GM19193 (cell line): ENCODE measurements around the gene NFKBIB.
A peak's percentile ranks its signal among the peaks of the same experiment; 100 is the strongest.

ENCODE experiments used
- POLR2A ChIP-seq: IDR thresholded peaks from 4 replicates; pipeline ENCODE4 v1.6.1; 2011; ENCODE audit not compliant: insufficient read depth, insufficient read length; ENCODE audit errors: extremely low read depth

NFKBIB gene

DNA sequence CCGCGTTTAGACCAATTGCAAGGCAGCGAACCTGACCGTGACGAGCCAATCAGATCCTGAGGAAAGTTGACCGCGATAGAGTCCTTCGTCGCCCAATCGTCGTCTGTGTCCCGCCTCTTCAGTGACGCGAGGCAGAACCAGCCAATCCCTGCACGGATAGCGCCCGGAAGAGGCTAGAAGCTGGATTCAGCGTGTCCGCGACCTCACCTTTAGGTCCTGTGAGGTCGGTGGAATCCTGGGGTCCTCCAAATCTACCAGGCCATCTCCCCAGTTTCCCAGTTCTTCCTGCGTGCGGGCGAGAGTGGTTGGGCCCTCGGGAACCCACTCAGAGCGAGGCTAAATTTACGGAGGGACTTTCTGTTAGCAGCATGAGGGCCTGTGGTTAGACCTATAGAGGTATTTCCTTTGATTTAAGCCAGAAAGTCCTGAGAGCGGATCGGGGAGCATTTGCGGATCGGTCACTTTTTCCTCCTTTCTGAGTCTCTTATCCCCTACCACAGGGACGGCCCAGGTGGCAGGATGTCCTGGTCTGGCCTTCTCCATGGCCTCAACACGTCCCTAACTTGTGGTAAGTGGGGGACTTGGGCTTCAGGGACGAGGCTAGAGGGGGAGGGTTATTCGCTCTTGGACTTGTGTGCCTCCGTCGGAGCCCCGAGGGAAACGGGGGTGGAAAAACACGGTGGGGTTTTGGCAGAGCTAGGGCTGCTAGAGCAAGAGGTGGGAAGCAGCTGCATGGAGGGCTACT lies 31.2 kb downstream of the NFKBIB start, which contains the start of gene MRPS12:
TSS of gene MRPS12 (plus strand) at position 169 of the 745 bp plus-strand sequence. CDS start at position 520, 351 bp downstream.
- TF ChIP-seq POLR2A = peak; percentile 93

DNA sequence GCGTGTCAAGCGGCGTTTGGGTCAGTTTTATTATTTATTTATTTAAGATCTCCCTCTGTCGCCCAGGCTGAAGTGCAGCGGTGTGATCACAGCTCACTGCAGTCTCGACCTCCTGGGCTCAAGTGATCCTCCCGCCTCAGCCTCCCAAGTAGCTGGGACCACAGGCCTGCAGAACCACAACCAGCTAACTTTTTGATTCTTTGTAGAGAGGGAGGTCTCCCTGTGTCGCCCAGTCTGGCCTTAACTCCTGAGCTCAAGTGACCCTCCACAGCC lies 31.7 kb downstream of the NFKBIB start:
- no peak for TF ChIP-seq POLR2A

DNA sequence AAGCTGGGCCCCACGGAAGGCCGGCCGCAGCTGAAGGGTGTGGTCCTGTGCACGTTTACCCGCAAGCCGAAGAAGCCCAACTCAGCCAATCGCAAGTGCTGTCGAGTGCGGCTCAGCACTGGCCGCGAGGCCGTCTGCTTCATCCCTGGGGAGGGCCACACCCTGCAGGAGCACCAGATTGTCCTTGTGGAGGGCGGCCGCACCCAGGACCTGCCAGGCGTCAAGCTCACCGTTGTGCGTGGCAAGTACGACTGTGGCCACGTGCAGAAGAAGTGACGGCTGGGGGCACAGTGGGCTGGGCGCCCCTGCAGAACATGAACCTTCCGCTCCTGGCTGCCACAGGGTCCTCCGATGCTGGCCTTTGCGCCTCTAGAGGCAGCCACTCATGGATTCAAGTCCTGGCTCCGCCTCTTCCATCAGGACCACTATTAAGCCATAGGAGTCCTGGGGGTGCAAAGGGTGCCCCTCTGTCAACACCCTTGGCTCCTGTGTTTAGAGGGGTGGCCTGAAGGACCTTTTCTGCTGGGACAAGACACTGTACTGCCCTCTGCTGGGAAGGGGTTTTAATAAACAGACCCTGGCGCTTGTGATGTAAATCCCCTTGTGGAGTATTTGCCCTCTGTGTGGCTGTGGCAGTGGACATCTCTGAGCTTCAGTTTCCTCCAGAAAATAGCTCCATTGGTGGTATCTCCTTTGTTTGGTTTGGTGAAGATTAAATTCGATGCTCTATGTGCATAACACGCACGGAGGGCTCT lies 32.8 kb downstream of the NFKBIB start:
- TF ChIP-seq POLR2A = no peak

DNA sequence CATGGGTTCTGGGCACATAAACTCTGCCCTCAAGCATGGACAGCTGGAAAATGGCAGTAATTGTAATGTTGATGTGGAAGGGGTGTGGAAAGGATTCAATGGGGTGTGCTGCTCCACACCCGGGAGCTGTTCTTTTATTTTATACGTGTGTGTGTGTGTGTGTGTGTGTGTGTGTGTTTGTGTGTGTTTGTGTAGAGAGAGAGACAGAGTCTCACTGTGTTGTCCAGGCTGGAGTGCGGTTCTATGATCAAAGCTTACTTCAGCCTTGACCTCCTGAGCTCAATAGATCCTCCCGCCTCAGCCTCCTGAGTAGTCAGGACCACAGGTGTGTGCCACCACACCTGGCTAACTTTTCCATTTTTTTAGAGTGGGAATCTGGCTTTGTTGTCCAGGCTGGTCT lies 33.8 kb downstream of the NFKBIB start:
- no peak for TF ChIP-seq POLR2A

DNA sequence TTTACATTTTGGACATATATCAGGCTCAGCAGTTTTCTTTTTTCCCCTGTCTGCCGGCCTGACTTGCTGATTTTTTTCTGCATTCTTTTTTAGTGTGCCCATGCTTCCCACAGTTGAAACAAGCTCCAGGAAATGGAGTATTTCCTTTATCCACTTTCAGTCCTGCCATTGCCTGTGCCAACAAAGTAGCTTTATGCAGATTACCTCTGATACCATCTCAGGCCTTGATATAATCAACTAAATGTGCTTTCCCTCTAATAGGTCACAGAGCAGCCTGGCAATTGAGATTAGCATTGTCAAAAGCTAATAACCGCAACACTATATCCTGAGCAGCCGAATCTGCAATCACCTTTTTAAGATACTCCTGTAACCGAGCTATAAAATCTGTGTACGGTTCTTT lies 40.2 kb downstream of the NFKBIB start:
- no peak for TF ChIP-seq POLR2A

DNA sequence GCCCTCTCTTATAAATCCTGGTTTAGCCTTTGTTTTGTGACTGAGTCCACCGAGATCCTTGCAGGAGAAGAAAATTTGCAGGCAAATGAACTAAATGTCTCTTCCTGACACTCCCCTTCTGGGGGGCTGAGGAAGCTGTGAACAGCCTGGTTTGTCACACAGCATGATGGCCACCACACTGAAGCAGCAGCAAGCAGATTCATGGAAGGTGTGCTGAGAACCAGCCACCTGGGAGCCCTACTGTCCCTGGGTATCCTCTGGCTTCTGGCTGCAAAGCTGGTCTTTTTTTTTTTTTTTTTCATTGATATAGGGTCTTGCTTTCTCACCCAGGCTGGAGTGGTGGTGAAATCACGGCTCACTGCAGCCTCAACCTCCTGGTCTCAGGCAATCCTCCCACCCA lies 42.2 kb downstream of the NFKBIB start:
- no peak for TF ChIP-seq POLR2A

DNA sequence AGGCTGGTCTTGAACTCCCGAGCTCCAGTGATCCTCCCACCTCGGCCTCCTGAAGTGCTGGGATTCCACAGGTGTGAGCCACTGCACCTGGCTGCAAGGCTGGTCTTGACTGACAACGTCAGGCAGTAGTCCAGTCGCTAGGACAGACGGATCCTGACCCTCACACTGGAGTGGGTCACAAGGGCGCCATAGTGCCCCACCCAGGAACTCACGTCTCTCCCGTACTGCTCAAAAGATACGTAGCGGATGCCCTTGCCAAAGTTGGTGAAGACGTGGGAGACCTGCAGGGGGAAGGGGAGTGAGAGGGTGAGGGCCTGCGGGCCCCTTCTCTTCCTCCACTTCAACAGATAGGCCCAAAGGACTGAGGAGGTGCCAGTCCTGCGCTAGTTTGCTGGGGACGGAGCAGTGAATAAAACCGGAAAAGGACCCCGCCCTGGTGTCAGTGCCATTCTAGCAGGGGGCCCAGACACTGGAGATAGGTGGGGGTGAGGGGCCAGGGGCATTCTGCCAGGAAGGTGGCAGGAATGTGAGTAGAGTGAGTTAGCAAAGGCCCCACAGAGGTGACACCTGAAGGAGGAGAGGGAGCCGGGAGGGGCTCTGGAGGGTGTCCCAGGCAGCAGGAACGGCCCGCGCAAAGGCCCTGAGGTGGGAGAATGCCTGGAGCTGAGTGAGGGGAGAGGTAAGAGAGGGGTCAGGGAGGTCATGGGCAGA lies 42.9 kb downstream of the NFKBIB start:
- TF ChIP-seq POLR2A = no peak

DNA sequence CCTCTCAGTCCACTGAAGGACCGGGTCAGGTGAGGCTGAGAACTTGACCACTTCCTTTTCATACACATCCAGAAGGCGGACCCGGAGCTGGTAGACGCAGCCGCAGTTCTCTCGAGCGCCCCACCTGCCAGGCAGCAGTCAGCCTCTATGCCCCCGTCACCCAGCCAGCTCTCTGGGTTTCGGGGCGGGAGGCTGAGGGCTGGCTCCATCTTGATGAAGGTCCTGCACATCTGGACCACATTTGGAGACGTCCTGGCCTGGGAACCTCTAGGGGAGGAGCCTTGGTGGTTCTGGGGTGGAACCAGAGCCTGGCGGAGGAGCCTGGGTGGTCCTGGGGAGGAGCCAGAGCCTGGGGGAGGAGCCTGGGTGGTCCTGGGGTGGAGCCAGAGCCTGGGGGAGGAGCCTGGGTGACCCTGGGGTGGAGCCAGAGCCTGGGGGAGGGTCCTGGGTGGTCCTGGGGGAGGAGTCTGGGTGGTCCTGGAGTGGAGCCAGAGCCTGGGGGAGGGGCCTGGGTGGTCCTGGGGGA lies 45.3 kb downstream of the NFKBIB start:
- no peak for TF ChIP-seq POLR2A

DNA sequence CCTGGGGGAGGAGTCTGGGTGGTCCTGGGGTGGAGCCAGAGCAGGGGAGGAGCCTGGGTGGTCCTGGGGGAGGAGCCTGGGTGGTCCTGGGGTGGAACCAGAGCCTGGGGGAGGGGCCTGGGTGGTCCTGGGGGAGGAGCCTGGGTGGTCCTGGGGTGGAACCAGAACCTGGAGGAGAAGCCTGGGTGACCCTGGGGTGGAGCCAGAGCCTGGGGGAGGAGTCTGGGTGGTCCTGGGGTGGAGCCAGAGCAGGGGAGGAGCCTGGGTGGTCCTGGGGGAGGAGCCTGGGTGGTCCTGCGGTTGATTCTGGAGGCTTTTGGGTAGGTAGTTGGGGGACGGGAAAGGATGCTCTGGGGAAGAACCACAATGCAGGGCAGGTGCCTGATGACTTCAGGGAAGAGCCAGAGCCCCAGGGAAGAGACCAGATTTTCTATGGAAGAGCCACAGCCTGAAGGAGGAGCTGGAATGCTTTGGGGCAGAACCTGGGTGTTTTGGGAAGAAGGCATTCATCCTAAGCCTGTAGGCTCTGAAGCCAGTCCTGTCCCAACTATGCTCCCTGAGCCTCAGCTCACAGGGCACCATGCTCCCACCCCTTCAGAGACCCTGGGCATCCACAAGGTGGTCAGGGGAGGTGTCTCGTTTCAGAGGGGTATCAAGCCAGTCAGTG lies 45.9 kb downstream of the NFKBIB start:
- no peak for TF ChIP-seq POLR2A

DNA sequence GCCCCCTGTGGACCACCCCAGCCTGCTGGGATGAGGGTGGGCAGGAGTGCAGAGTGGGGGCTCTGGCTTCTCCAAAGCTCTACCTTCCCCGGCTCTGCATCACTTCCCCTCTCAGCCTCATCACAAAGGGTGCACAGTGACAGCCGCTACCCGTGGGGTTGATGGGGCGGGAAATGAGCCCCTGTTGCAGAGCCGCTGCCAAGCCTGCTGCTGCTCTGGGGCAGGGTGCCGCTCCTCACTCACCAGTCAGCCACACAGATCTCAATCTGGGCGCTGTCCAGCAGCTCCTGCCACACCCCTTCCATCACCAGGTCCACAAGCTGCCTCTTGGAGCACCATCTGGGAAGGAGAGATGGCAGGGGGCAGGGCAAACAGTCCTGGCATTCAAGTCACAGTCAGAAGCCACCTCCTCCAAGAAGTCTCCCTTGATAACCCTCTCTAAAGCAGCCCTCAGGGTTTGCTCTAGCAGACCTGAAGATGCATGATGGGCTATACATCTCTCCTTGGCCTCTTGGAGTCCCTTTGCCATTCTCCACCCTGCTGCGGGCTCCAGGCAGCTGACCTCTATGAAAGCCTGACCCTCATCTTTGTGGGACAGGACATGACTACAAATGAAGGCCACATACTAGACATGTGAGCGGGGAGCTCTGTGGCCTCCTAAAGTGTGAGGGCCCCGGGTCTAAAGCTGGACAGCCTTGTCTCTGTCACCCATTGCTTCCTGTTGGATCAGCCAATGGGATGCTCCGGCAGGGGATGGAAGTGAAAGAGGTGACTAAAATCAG lies 46.7 kb downstream of the NFKBIB start:
- no peak for TF ChIP-seq POLR2A

DNA sequence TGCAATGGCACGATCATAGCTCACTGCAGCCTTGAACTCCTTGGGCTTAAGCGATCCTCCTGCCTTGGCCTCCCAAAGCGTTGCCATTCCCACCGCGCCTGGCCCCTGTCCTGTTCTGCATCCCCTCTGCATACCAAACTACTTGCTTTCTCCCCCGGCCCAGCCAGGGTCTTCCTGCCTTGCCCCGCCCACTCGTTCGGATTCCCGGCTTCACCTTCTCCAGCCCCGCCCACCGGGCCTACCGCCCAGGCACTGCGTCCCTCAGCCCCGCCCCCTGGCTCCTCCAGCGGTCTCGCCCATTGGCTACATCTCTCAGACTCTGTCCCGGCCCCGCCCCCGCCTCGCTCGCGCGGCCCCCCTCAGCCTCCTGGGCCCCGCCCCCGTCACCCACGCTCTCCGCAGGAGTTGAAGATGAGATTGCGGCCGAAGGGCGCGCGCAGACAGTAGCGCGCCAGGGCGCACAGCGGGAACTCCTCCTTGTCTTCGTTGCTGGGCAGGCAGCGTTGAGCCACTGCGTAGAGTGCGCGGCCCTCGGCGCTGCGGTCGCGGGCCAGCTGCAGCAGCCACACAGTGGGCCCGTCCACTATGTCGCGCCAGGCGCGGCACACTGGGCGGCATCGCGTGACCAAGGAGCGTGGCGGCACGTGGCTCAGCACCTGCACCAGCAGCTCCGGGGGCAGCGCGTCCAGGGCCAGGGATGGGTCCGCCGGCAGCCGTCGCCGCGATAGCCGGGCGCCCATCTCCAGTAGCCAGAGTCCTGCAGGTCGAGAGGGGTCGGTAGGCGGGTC lies 50.0 kb downstream of the NFKBIB start:
- no peak for TF ChIP-seq POLR2A

DNA sequence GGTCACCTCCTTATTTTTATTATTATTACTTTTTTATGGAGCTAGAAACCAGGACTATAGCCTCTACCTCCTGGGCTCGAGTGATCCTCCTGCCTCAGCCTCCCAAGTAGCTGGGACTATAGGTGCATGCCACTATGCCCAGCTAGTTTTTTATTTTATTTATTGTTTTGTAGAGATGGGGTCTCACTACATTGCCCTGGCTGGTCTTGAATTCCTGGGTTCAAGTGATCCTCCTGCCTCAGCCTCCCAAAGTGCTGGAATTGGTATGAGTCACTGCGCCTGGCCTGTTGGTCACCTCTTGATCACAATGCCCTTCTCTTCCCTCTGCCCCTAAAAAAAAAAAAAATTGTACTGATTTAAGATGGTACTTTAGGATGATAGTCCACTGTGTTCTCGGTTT lies 51.4 kb downstream of the NFKBIB start:
- TF ChIP-seq POLR2A = no peak

DNA sequence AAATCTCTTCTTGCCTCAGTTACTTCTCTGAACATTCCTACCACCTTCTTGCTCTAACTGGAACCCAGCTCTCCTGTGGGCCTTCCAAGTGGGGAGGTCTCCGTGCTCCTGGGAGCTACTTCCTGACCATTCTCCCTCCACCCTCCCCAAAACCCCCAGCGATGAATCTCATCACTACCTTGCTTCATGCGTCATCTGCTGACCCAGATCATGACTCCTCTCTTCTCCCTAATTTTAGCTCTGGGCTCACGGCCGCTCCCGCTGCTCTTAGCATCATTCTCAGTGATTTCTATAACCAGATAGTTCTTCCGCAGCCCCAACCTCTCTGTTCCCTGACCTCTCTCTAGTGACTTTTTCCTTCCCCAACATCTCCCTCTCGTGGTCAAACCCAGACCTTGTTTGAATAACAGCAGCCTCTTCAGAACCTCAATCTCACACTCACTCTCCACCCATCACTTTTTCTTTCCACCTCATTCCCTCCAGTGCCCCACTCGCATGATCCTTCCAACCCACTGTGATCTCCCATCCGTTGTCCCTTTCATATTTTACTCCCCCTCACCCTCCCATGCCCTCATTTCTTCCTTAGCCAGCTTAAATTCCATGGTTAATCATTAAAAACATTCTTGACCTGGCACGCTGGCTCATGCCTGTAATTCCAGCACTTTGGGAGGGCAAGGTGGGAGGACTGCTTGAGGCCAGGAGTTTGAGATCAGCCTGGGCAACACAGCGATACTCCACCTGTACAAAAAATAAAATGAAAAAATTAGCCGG lies 52.8 kb downstream of the NFKBIB start:
- TF ChIP-seq POLR2A = no peak
